Left lung (tissue), 10 donors: ENCODE data around the gene PUM1. TPM values are rescaled to one million over a fixed set of nuclear protein-coding genes. Genes with fewer than 3 reads are reported as not detected.

Experiments used
- ATAC-seq: fragments of 200-7000 bp; cut with Tn5 transposase; one replicate; pipeline ENCODE4 v1.9.1; 2020; ENCODE audit warnings: moderate library complexity
- DNase-seq, 4 donors: peaks; one replicate each; pipeline ENCODE4 v3.0.0-alpha.2; 2013 to 2020
- H3K27ac ChIP-seq, 2 donors: fragments of 200-600 bp; sonication (generic) in 1 of 2; one replicate each; pipeline versions ENCODE4 v1.5.0 to v1.8.0; 2020 to 2021
- H3K27me3 ChIP-seq, 2 donors: fragments of 200-600 bp; sonication (generic) in 1 of 2; one replicate each; pipeline versions ENCODE4 v1.5.0 to v1.8.0; 2020 to 2021
- H3K36me3 ChIP-seq, 2 donors: fragments of 200-600 bp; sonication (generic) in 1 of 2; one replicate each; pipeline versions ENCODE4 v1.5.0 to v1.8.0; 2020 to 2021
- H3K4me1 ChIP-seq, 2 donors: fragments of 200-600 bp; one replicate each; pipeline ENCODE4 v1.8.0; 2021
- H3K4me3 ChIP-seq, 2 donors: fragments of 200-600 bp; sonication (generic) in 1 of 2; one replicate each; pipeline versions ENCODE4 v1.5.0 to v1.8.0; 2020 to 2021; ENCODE audit warnings: mild to moderate bottlenecking in 1 of 2
- H3K9me3 ChIP-seq, 2 donors: fragments of 200-600 bp; sonication (generic) in 1 of 2; one replicate each; pipeline versions ENCODE4 v1.5.0 to v1.8.0; 2020 to 2021
- CTCF ChIP-seq, 2 donors: fragments of 200-600 bp; sonication (generic) in 1 of 2; IDR thresholded peaks; one replicate each; pipeline versions ENCODE4 v1.5.0 to v1.8.0; 2021; ENCODE audit warnings: antibody characterized with exemption in 2 of 2
- intact Hi-C, 2 donors: fragments of 100-400 bp; cut with DNase I; formaldehyde crosslinking; loops; one replicate each; pipeline versions ENCODE4 v1.11.2 to v1.14.2; 2022
- polyA plus RNA-seq, 6 donors: library from polyadenylated mRNA; unstranded; fragments of 120-200 nt; gene quantifications; one replicate each; pipeline ENCODE4 v1.2.1, GENCODE V29; 2013; ENCODE audit not compliant: insufficient read length in 6 of 6
- total RNA-seq, 2 donors: library from RNA; stranded (reverse); fragmentation: NEBNext Ultra II Directional; extraction: Animal tissue kit (Norgen Biotek cat#: 25700); gene quantifications; one replicate each; pipeline ENCODE4 v1.2.1, GENCODE V29; 2021
- donor health status: DM: no; HTN: yes; CAD: no.
- donor health status: DM: no; HTN: no; CAD: no.

PUM1 gene
- total and polyA plus RNA-seq, 8 donors, result 96.7 to 125 (median 108) TPM

DNA sequence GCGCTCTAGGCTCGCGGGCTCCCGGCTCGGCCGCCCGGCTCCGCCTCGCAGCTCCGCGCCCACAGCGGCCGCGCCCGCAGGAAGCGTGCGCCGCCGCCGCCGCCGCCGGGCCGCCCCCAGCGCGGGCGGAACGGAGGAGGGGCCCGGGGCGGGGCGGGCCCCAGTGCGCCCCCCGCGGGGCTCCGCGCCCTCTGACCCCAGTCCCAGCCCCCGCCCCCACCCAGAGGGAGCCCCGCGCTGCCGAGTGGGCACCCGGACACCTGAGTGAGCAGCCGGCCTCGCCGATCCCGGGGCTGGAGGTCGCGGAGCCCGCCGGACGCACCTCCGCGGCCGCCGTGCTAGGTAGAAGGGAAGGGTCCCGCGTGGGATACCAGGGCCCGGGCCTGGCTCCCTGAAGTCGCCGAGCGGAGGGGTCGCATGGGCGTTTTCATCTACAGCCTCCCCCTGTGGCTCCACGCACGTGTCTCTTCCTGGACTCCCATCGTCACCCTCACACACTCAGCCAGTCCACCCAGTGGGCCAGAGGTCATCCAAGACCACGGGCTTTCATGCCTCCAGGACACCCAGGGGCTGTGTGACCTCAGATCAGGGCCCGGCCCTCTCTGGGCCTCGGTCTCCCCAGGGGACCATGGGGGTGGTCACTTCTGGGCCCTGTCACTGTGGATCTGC lies 156.7 kb downstream of the PUM1 start, which contains the start of gene SDC3:
TSS of gene SDC3 (minus strand) at position 63 of the 669 bp plus-strand sequence. CDS start 172 bp downstream, outside the sequence.
- intact Hi-C loops, result no loop called here
- no peaks in the 10 kb centered on the region for H3K36me3 ChIP-seq
- peak within 1 kb of the TSS; percentile 38 to 56 for H3K4me3 ChIP-seq
- H3K9me3 ChIP-seq, result no peaks in the 10 kb centered on the region
- H3K27me3 ChIP-seq, result peaks cover 0 to 50% of the 10 kb centered on the region in 2 donors
- no peak for TF ChIP-seq CTCF (IDR thresholded peaks at IDR 0.05)
- ATAC-seq, result peak; percentile 57
- DNase-seq, result peak in 2 of 4 donors; percentile 41 to 82
- peak within 1 kb of the TSS in 1 of 2 donors; percentile 13 for H3K27ac ChIP-seq
- peaks cover 6 to 55% of the 10 kb centered on the region in 2 donors for H3K4me1 ChIP-seq

DNA sequence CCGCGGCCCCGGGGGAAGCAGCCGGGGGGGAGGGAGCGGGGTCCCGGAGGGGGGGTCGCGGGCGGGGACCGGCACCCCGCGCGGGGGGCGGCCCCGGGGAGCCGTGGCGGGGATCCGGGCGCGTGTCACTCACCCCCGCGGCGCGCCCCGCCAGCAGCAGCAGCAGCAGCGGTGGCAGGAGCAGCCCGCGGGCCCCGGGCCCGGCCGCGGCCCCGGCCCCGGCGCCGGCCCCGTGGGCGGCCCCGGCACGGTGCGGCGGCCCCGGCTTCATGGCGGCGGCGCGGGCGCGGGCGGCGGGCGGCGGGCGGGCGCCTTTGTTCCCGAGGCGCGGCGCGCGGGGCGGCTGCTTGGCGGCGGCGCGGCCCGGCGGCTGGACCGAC lies 157.2 kb downstream of the PUM1 start:
- TF ChIP-seq CTCF (IDR thresholded peaks at IDR 0.05), result no peak
- H3K27me3 ChIP-seq, result peaks cover 0 to 50% of the 10 kb centered on the region in 2 donors
- peak overlapping the region; percentile 38 to 56 for H3K4me3 ChIP-seq
- H3K4me1 ChIP-seq, result peaks cover 6 to 57% of the 10 kb centered on the region in 2 donors
- no peaks in the 10 kb centered on the region for H3K36me3 ChIP-seq
- intact Hi-C loops, result no loop called here
- H3K27ac ChIP-seq, result no peak overlapping the region
- H3K9me3 ChIP-seq, result no peaks in the 10 kb centered on the region
- no peak for ATAC-seq
- peak in 1 of 4 donors; percentile 31 for DNase-seq

- intact Hi-C loops, result no loop called here
- DNase-seq (peak in 2 of 4 donors; percentile 32 to 76), ATAC-seq (no peak)
- Histone ChIP-seq H3K27ac (no peak overlapping the region), H3K4me1 (peaks cover 6 to 57% of the 10 kb centered on the region in 2 donors), H3K36me3 (no peaks in the 10 kb centered on the region), H3K4me3 (peak overlapping the region; percentile 38 to 56), H3K9me3 (no peaks in the 10 kb centered on the region), H3K27me3 (peaks cover 0 to 50% of the 10 kb centered on the region in 2 donors)
- no peak for TF ChIP-seq CTCF (IDR thresholded peaks at IDR 0.05)
Measured at GRCh38 chr1:30907481-30908315, 157.8 kb downstream of the PUM1 start.

DNA sequence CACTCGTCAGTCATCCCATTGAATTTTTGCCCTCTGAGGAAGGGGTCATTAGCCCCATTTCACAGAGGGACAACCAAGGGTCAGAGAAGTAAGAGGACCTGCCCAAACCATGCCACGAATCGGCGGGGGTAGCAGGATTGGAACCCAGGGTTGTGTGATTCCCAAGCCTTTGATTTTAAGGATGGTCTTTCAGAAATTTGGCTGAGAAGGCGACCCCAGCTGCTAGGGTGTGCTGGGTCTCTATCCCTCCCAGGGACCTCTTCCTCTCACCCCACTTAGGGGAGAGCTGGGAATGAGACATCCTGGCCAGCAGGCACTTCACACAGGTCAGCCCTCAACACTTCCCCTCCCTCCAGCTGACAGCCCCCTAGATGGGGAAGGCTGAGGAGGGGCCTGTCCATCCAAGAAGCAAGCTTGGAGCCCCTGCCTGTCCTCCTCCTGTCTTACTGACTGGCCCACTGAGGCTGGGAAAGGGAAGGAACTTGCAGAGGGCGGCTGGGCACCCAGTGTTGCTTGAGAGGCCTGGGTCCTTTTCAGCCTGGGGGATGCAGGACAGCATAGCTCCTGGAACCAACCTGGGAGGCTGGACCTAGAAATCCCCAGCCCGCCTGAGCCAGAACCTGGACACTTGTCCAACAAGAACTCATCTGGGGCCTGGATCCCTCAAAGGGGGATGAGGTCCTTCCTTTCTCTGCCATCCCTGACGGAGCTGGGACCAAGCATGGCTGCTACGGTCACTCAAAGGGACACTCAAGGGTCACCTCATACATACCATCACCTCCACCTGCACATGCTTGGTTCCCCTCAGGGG lies 158.7 kb downstream of the PUM1 start:
- H3K4me3 ChIP-seq, result peak overlapping the region in 1 of 2 donors; percentile 56
- no peaks in the 10 kb centered on the region for H3K9me3 ChIP-seq
- H3K27me3 ChIP-seq, result peaks cover 0 to 50% of the 10 kb centered on the region in 2 donors
- no peaks in the 10 kb centered on the region for H3K36me3 ChIP-seq
- ATAC-seq (no peak), DNase-seq (peak in 1 of 4 donors; percentile 24)
- no peak for TF ChIP-seq CTCF (IDR thresholded peaks at IDR 0.05)
- no peak overlapping the region for H3K27ac ChIP-seq
- intact Hi-C loops, result no loop called here
- peaks cover 12 to 57% of the 10 kb centered on the region in 2 donors for H3K4me1 ChIP-seq
